ENCODE data around the gene CLTRN. TPM values are rescaled to one million over a fixed set of nuclear protein-coding genes. Genes with fewer than 3 reads are reported as not detected.
A peak's percentile ranks its signal among the peaks of the same experiment; 100 is the strongest.

CLTRN gene
- total RNA-seq, 1 experiment from 2014 or later = 1.7 TPM

- Histone ChIP-seq H3K4me3 (ENCODE audit: low read depth, low read length) (no peak overlapping the region), H3K27me3 (replicated peaks; ENCODE audit: control insufficient read depth, insufficient read depth, low read length) (no peaks in the 10 kb centered on the region), H3K36me3 (ENCODE audit: control insufficient read depth, insufficient read depth, low read length) (no peaks in the 10 kb centered on the region), H3K9me3 (no peaks in the 10 kb centered on the region), H3K4me1 (no peaks in the 10 kb centered on the region)
- Mint-ChIP-seq H3K4me1 (ENCODE audit: low read depth, unreplicated experiment) (no peaks in the 10 kb centered on the region), H3K9me3 (ENCODE audit: unreplicated experiment) (no peaks in the 10 kb centered on the region), H3K27ac (ENCODE audit: unreplicated experiment) (no peak overlapping the region), H3K36me3 (ENCODE audit: insufficient read depth, unreplicated experiment) (peaks cover 11% of the 10 kb centered on the region), H3K27me3 (ENCODE audit: insufficient read depth, unreplicated experiment) (no peaks in the 10 kb centered on the region), H3K4me3 (ENCODE audit: unreplicated experiment) (no peak overlapping the region)
- no TSS peak for BruUV-seq (replicated peaks)
- DNase-seq = peak; percentile 47 to 54
- intact Hi-C loops (cut with micrococcal nuclease; ENCODE audit: unreplicated experiment) = loop anchor here (5.0 kb wide), 2 partner anchors 105 to 285 kb away; partner anchors contain the start of gene ZRSR2
- ChIA-PET CTCF (no interaction called here), POLR2A (no interaction called here)
- TF ChIP-seq, protein P1, sequence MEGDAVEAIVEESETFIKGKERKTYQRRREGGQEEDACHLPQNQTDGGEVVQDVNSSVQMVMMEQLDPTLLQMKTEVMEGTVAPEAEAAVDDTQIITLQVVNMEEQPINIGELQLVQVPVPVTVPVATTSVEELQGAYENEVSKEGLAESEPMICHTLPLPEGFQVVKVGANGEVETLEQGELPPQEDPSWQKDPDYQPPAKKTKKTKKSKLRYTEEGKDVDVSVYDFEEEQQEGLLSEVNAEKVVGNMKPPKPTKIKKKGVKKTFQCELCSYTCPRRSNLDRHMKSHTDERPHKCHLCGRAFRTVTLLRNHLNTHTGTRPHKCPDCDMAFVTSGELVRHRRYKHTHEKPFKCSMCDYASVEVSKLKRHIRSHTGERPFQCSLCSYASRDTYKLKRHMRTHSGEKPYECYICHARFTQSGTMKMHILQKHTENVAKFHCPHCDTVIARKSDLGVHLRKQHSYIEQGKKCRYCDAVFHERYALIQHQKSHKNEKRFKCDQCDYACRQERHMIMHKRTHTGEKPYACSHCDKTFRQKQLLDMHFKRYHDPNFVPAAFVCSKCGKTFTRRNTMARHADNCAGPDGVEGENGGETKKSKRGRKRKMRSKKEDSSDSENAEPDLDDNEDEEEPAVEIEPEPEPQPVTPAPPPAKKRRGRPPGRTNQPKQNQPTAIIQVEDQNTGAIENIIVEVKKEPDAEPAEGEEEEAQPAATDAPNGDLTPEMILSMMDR (IDR thresholded peaks at IDR 0.05; ENCODE audit: insufficient read depth in 1 of 2, low read depth in 1 of 2, low read length in 1 of 2, severe bottlenecking in 1 of 2, unreplicated experiment in 1 of 2) = peak; percentile 48 to 61
These were observed 22.4 kb upstream of the CLTRN start for GRCh38 chrX:15686818-15687685.

DNA sequence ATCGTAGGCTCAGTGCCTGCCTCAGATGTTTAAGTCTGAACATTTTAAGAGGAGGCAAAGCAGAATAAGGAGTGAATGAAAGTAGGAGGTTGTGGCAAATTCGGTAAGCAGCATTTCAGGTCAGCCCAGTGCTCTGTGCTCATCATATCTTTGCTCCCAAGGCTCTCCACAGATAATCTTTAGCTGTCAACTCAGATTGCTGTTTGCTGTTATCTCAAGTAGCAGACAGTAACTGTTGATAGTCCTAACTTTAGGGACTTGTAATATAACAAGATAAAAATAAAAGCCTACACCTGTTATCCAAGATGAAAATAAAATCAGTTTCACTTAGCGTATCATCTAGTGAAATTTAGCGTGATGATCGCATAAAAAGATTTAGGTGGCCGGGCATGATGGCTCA is 18.6 kb upstream of the CLTRN start:
- Mint-ChIP-seq H3K9me3 (ENCODE audit: unreplicated experiment) (no peaks in the 10 kb centered on the region), H3K4me3 (ENCODE audit: unreplicated experiment) (no peak overlapping the region), H3K27me3 (ENCODE audit: insufficient read depth, unreplicated experiment) (no peaks in the 10 kb centered on the region), H3K27ac (ENCODE audit: unreplicated experiment) (no peak overlapping the region), H3K36me3 (ENCODE audit: insufficient read depth, unreplicated experiment) (peaks cover under 1% of the 10 kb centered on the region), H3K4me1 (ENCODE audit: low read depth, unreplicated experiment) (no peaks in the 10 kb centered on the region)
- ChIA-PET CTCF (no interaction called here), POLR2A (no interaction called here)
- no TSS peak for BruUV-seq (replicated peaks)
- Histone ChIP-seq H3K27me3 (replicated peaks; ENCODE audit: control insufficient read depth, insufficient read depth, low read length) (no peaks in the 10 kb centered on the region), H3K4me1 (no peaks in the 10 kb centered on the region), H3K4me3 (ENCODE audit: low read depth, low read length) (no peak overlapping the region), H3K9me3 (no peaks in the 10 kb centered on the region), H3K36me3 (ENCODE audit: control insufficient read depth, insufficient read depth, low read length) (no peaks in the 10 kb centered on the region)
- intact Hi-C loops (cut with micrococcal nuclease; ENCODE audit: unreplicated experiment) = no loop called here
- no peak for DNase-seq
- TF ChIP-seq, protein P1 (IDR thresholded peaks at IDR 0.05; ENCODE audit: insufficient read depth in 1 of 2, low read depth in 1 of 2, low read length in 1 of 2, severe bottlenecking in 1 of 2, unreplicated experiment in 1 of 2) = no peak

DNA sequence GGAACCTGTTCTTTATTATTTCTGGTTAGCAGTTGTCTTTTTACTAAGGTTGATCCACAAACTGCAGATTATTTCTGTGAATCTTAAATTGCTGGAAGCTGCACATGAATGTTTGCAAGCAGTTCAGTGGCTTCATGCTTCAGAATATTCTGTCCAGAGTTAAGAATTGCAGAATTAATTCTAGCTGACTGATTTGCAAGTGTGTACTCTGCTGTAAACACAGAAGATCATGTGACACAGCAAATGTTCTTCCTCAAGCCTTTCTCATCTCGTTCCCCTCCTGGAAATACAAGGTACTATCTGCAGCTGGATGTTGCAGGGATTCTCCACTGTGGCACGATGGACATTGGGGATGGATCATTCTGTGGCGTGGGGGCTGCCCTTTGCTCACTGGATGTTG is 16.8 kb upstream of the CLTRN start:
- Histone ChIP-seq H3K4me1 (no peaks in the 10 kb centered on the region), H3K4me3 (ENCODE audit: low read depth, low read length) (no peak overlapping the region), H3K9me3 (no peaks in the 10 kb centered on the region), H3K27me3 (replicated peaks; ENCODE audit: control insufficient read depth, insufficient read depth, low read length) (no peaks in the 10 kb centered on the region), H3K36me3 (ENCODE audit: control insufficient read depth, insufficient read depth, low read length) (no peaks in the 10 kb centered on the region)
- H3K36me3 Mint-ChIP-seq (ENCODE audit: insufficient read depth, unreplicated experiment) = peaks cover 5% of the 10 kb centered on the region
- TF ChIP-seq, protein P1 (IDR thresholded peaks at IDR 0.05; ENCODE audit: insufficient read depth in 1 of 2, low read depth in 1 of 2, low read length in 1 of 2, severe bottlenecking in 1 of 2, unreplicated experiment in 1 of 2) = no peak
- H3K4me1 Mint-ChIP-seq (ENCODE audit: low read depth, unreplicated experiment) = no peaks in the 10 kb centered on the region
- no peaks in the 10 kb centered on the region for H3K27me3 Mint-ChIP-seq (ENCODE audit: insufficient read depth, unreplicated experiment)
- no peaks in the 10 kb centered on the region for H3K9me3 Mint-ChIP-seq (ENCODE audit: unreplicated experiment)
- H3K4me3 Mint-ChIP-seq (ENCODE audit: unreplicated experiment) = no peak overlapping the region
- POLR2A ChIA-PET = no interaction called here
- CTCF ChIA-PET = no interaction called here
- no TSS peak for BruUV-seq (replicated peaks)
- no peak overlapping the region for H3K27ac Mint-ChIP-seq (ENCODE audit: unreplicated experiment)
- intact Hi-C loops (cut with micrococcal nuclease; ENCODE audit: unreplicated experiment) = no loop called here
- no peak for DNase-seq
